CD14-positive monocyte (primary cell): ENCODE results near the gene RPL36A. TPM values are rescaled to one million over a fixed set of nuclear protein-coding genes. Genes with fewer than 3 reads are reported as not detected.

Experiments
- DNase-seq, 3 donors: peaks; one replicate each; pipeline ENCODE4 v3.0.0-alpha.2; 2011 to 2022
- H2AFZ ChIP-seq: 2 replicates; pipeline ENCODE4 v1.6.0; 2012; ENCODE audit warnings: mild to moderate bottlenecking, low read depth, low read length, inconsistent platforms; ENCODE audit not compliant: insufficient read depth, poor library complexity, severe bottlenecking
- H3K27ac ChIP-seq, 2 donors: 1 replicate in 1 of 2; 2 replicates in 1 of 2; pipeline ENCODE4 v1.5.1; 2012 to 2013; ENCODE audit warnings: low read length in 2 of 2, control low read depth in 1 of 2, inconsistent platforms in 1 of 2, low read depth in 1 of 2, mild to moderate bottlenecking in 1 of 2
- H3K27me3 ChIP-seq, 2 donors: one replicate each; pipeline versions ENCODE4 v1.6.0 to v1.6.1; 2011 to 2013; ENCODE audit warnings: low read length in 2 of 2; ENCODE audit not compliant: control insufficient read depth in 2 of 2, insufficient read depth in 2 of 2
- H3K36me3 ChIP-seq, 2 donors: replicated peaks in 1 of 2; 1 replicate in 1 of 2; 2 replicates in 1 of 2; pipeline versions ENCODE4 v1.5.1 to v1.6.1; 2012 to 2013; ENCODE audit warnings: low read length in 2 of 2, control low read depth in 1 of 2, inconsistent platforms in 1 of 2, mild to moderate bottlenecking in 1 of 2; ENCODE audit not compliant: insufficient read depth in 2 of 2, control insufficient read depth in 1 of 2
- H3K4me1 ChIP-seq, 2 donors: 1 replicate in 1 of 2; 2 replicates in 1 of 2; pipeline versions ENCODE4 v1.5.1 to v1.6.1; 2012 to 2013; ENCODE audit warnings: low read length in 2 of 2, control low read depth in 1 of 2, inconsistent platforms in 1 of 2, mild to moderate bottlenecking in 1 of 2, moderate library complexity in 1 of 2; ENCODE audit not compliant: insufficient read depth in 2 of 2, control insufficient read depth in 1 of 2
- H3K4me2 ChIP-seq: replicated peaks from 2 replicates; pipeline ENCODE3; 2012; ENCODE audit warnings: low read length, moderate library complexity, mild to moderate bottlenecking; ENCODE audit not compliant: poor library complexity, severe bottlenecking; ENCODE audit errors: extremely low read depth
- H3K4me3 ChIP-seq, 3 experiments: fragments of 200-600 bp in 1 of 3; sonication (generic) in 1 of 3; replicated peaks in 1 of 3; 1 replicate in 2 of 3; 2 replicates in 1 of 3; pipeline ENCODE4 v1.5.1; 2011 to 2013; ENCODE audit warnings: low read length in 3 of 3, mild to moderate bottlenecking in 3 of 3, control low read depth in 2 of 3, low read depth in 2 of 3, inconsistent platforms in 1 of 3, moderate library complexity in 1 of 3
- H3K79me2 ChIP-seq: 2 replicates; pipeline ENCODE4 v1.6.0; 2012; ENCODE audit warnings: mild to moderate bottlenecking, control low read depth, inconsistent platforms, low read length, moderate library complexity; ENCODE audit not compliant: insufficient read depth
- H3K9ac ChIP-seq: 2 replicates; pipeline ENCODE4 v1.6.0; 2017; ENCODE audit warnings: low read length, mild to moderate bottlenecking; ENCODE audit not compliant: insufficient read depth, poor library complexity, severe bottlenecking
- H3K9me3 ChIP-seq, 2 donors: replicated peaks in 1 of 2; 1 replicate in 1 of 2; 2 replicates in 1 of 2; pipeline versions ENCODE4 v1.5.1 to v1.6.1; 2012 to 2013; ENCODE audit warnings: low read length in 2 of 2, control low read depth in 1 of 2; ENCODE audit not compliant: control insufficient read depth in 1 of 2, insufficient read depth in 1 of 2
- H4K20me1 ChIP-seq: 2 replicates; pipeline ENCODE4 v1.6.0; 2012; ENCODE audit warnings: mild to moderate bottlenecking, low read length, control low read depth, moderate library complexity; ENCODE audit not compliant: insufficient read depth
- H3K27ac Mint-ChIP-seq, 7 donors: one replicate each; pipeline ENCODE4 v1.8.0; 2020; ENCODE audit warnings: mild to moderate bottlenecking in 7 of 7, mixed read lengths in 7 of 7, moderate library complexity in 6 of 7, inconsistent platforms in 2 of 7
- H3K27me3 Mint-ChIP-seq, 3 donors: one replicate each; pipeline ENCODE4 v1.8.0; 2021 to 2022; ENCODE audit warnings: low read depth in 3 of 3, mild to moderate bottlenecking in 3 of 3, mixed read lengths in 3 of 3, moderate library complexity in 3 of 3, inconsistent platforms in 1 of 3
- H3K36me3 Mint-ChIP-seq, 2 donors: one replicate each; pipeline ENCODE4 v1.8.0; 2020; ENCODE audit warnings: mixed read lengths in 2 of 2, inconsistent platforms in 1 of 2, mild to moderate bottlenecking in 1 of 2
- H3K4me1 Mint-ChIP-seq: one replicate; pipeline ENCODE4 v1.8.0; 2020; ENCODE audit warnings: mild to moderate bottlenecking, mixed read lengths
- H3K4me3 Mint-ChIP-seq, 2 donors: one replicate each; pipeline ENCODE4 v1.8.0; 2020; ENCODE audit warnings: mild to moderate bottlenecking in 2 of 2, mixed read lengths in 2 of 2, moderate library complexity in 1 of 2
- H3K9me3 Mint-ChIP-seq, 7 donors: one replicate each; pipeline ENCODE4 v1.8.0; 2020 to 2022; ENCODE audit warnings: mixed read lengths in 7 of 7, mild to moderate bottlenecking in 6 of 7, moderate library complexity in 6 of 7, inconsistent platforms in 2 of 7
- WGBS: methylation state at CpG from one replicate; pipeline ENCODE4 v1.1.5; 2013; ENCODE audit warnings: missing lambda C conversion rate; ENCODE audit not compliant: insufficient coverage; 5-methylcytosine and 5-hydroxymethylcytosine counted together
- intact Hi-C, 2 donors: fragments of 100-400 bp; cut with micrococcal nuclease; formaldehyde crosslinking; loops; one replicate each; pipeline versions ENCODE4 v1.15.0 to v1.15.1; 2023
- polyA plus RNA-seq, 3 donors: library from polyadenylated mRNA; depleted of rRNA in 1 of 3; unstranded in 2 of 3; stranded (reverse) in 1 of 3; fragments of 300-500 nt in 2 of 3; fragments of >200 nt in 1 of 3; fragmentation: Illumina TruSeq in 2 of 3; gene quantifications; 1 replicate in 2 of 3; 2 replicates in 1 of 3; pipeline ENCODE4 v1.2.3, GENCODE V29; 2012 to 2021
- TF ChIP-seq, protein P1 (sequence below): fragments of 200-600 bp; IDR thresholded peaks from one replicate; pipeline ENCODE4 v1.8.0; 2022; ENCODE audit warnings: antibody characterized with exemption, mild to moderate bottlenecking

The RPL36A gene
- polyA plus RNA-seq, 3 donors = 833 to 2,390 (median 875) TPM

- WGBS = under 1% methylated on average over 27 of the region's 55 CpGs
- Mint-ChIP-seq H3K4me1 (peaks cover 10% of the 10 kb centered on the region), H3K27ac (peak within 1 kb of the TSS; percentile 82 to 97 (median 93)), H3K9me3 (peaks cover 0 to 8% (median 0%) of the 10 kb centered on the region in 7 donors), H3K27me3 (peaks cover 0 to 11% (median 0%) of the 10 kb centered on the region in 3 donors), H3K36me3 (peaks cover 29 to 40% of the 10 kb centered on the region in 2 donors), H3K4me3 (peak within 1 kb of the TSS; percentile 89 to 92)
- intact Hi-C loops = no loop called here
- H3K36me3 ChIP-seq = peaks cover 26 to 45% of the 10 kb centered on the region in 2 donors
- H4K20me1 ChIP-seq = no peaks in the 10 kb centered on the region
- H3K27ac ChIP-seq = peak within 1 kb of the TSS; percentile 74 to 77
- DNase-seq = peak; percentile 59 to 60 (median 60)
- peaks cover 22% of the 10 kb centered on the region for H3K79me2 ChIP-seq
- no peaks in the 10 kb centered on the region for H3K9me3 ChIP-seq
- peak within 1 kb of the TSS; percentile 56 to 87 (median 78) for H3K4me3 ChIP-seq
- H3K4me2 ChIP-seq = peak within 1 kb of the TSS; percentile 73
- H3K4me1 ChIP-seq = peaks cover 12 to 13% of the 10 kb centered on the region in 2 donors
- TF ChIP-seq, protein P1, sequence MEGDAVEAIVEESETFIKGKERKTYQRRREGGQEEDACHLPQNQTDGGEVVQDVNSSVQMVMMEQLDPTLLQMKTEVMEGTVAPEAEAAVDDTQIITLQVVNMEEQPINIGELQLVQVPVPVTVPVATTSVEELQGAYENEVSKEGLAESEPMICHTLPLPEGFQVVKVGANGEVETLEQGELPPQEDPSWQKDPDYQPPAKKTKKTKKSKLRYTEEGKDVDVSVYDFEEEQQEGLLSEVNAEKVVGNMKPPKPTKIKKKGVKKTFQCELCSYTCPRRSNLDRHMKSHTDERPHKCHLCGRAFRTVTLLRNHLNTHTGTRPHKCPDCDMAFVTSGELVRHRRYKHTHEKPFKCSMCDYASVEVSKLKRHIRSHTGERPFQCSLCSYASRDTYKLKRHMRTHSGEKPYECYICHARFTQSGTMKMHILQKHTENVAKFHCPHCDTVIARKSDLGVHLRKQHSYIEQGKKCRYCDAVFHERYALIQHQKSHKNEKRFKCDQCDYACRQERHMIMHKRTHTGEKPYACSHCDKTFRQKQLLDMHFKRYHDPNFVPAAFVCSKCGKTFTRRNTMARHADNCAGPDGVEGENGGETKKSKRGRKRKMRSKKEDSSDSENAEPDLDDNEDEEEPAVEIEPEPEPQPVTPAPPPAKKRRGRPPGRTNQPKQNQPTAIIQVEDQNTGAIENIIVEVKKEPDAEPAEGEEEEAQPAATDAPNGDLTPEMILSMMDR = no peak
- H2AFZ ChIP-seq = peak within 1 kb of the TSS; percentile 73
- no peaks in the 10 kb centered on the region for H3K27me3 ChIP-seq
- H3K9ac ChIP-seq = peak within 1 kb of the TSS; percentile 71
Measured at GRCh38 chrX:101348452-101349192, 42.2 kb upstream of the RPL36A start, which contains the start of gene TIMM8A. Gene TIMM8A (minus strand): TSS chrX:101348742. CDS start chrX:101348664, 78 bp downstream.

DNA sequence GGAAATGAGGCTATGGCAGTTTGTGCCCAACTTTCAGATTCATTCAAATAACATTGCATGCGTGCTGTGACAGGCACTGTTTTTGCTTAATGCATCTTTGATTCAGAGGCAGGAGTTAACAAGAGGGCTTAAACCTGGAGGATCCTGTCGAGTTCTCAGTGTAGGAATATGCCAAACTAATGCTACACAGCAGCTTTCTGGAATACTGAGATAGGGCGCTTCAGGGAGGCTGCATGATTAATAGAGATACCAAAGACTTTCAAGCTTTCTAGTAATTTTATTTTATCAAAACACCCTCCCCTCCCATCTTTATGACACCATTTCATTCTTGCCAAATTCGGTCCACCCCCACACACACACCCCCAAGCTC lies 41.6 kb upstream of the RPL36A start:
- intact Hi-C loops = no loop called here
- Histone ChIP-seq H3K9me3 (no peaks in the 10 kb centered on the region), H3K36me3 (peaks cover 30 to 51% of the 10 kb centered on the region in 2 donors), H3K4me2 (peak overlapping the region; percentile 73), H3K4me3 (peak overlapping the region in 2 of 3 experiments; percentile 78 to 87), H3K27me3 (no peaks in the 10 kb centered on the region), H3K9ac (no peak overlapping the region), H4K20me1 (no peaks in the 10 kb centered on the region), H3K4me1 (peaks cover 12 to 13% of the 10 kb centered on the region in 2 donors), H2AFZ (peak overlapping the region; percentile 73), H3K27ac (peak overlapping the region in 1 of 2 donors; percentile 74), H3K79me2 (peaks cover 22% of the 10 kb centered on the region)
- H3K9me3 Mint-ChIP-seq = peaks cover 0 to 7% (median 0%) of the 10 kb centered on the region in 7 donors
- H3K27ac Mint-ChIP-seq = peak overlapping the region in 5 of 7 donors; percentile 57 to 95 (median 93)
- TF ChIP-seq, protein P1 = no peak
- peaks cover 10% of the 10 kb centered on the region for H3K4me1 Mint-ChIP-seq
- H3K4me3 Mint-ChIP-seq = peak overlapping the region in 1 of 2 donors; percentile 89
- WGBS = 38% methylated on average over 2 of the region's 4 CpGs
- no peak for DNase-seq
- H3K27me3 Mint-ChIP-seq = peaks cover 0 to 11% (median 0%) of the 10 kb centered on the region in 3 donors
- peaks cover 31 to 39% of the 10 kb centered on the region in 2 donors for H3K36me3 Mint-ChIP-seq
